HG02840 (cell line): Measurements from ENCODE around the gene MTCL1.

Experiments used
- ATAC-seq: cut with Tn5 transposase; IDR thresholded peaks from one replicate; pipeline ENCODE4 v1.9.1; 2021; ENCODE audit warnings: mild to moderate bottlenecking, moderate library complexity, moderate number of reproducible peaks; ENCODE audit not compliant: unreplicated experiment, low FRiP score

Gene MTCL1

DNA sequence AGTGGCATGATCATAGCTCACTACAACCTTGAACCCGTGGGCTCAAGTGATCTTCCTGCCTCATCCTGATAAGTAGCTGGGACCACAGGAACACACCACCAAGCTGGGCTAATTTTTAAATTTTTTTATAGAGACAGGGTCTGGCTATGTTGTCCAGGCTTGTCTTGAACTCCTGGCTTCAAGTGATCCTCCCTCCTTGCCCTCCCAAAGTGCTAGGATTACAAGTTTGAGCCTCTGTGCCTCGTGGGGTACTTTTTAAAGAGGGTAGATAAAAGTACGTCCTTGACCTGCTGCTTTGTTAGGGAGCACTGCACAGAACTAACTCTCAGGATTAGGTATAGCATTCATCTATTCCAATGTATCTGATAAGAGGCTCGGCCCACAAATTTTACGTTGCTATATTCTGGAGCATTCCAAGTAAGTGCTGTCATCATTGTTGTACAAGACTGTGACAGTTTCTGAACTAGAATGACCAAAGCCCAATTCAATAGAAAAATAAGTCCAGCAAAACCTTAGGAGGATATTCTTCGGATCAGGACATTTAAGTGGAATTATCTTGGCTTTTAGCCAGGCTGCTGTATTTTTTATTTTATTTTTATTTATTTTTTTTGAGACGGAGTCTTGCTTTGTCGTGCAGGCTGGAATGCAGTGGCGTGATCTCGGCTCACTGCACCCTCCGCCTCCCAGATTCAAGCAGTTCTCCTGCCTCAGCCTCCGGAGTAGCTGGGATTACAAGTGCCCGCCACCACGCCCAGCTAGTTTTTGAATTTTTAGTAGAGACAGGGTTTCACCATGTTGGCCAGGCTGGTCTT, 4.1 kb downstream of the MTCL1 start:
- ATAC-seq, result no peak

DNA sequence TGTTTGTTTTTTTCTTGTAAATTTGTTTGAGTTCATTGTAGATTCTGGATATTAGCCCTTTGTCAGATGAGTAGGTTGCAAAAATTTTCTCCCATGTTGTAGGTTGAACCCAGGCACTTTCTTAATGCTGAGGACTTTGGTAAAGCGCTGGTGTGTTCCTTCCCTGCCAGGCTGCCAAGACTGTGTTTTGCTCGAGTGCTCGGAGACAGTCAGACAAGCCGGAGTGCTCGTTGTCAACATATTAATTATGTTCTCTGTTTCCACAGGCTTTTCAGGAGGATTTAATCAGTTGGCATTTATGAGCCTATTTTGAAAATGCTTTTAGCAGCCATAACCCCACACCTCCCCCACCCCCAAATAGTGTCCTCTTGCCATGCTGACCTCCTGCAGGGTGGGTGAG, 6.4 kb downstream of the MTCL1 start:
- no peak for ATAC-seq

- ATAC-seq, result no peak
Measured at GRCh38 chr18:8713691-8714090, 8.3 kb downstream of the MTCL1 start.

DNA sequence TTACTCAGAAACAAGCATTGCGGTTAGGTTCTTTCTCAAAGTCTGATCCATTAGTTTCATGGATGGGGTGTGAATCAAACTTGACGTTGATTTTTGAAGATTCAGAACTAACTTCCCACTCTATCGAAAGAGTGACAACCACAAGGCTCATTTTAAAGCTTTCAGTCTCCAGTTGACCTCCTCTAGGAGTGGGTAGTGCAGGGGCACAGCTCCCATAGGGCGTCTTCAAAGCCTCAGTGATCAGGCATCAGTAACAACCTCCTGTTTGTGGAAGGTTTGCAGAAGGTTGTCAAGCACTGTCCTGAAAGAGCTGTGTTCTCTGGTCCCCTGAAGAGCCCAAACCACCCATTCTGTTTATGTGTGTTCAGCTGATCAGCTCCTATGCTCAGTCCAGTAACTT, 10.2 kb downstream of the MTCL1 start:
- ATAC-seq, result no peak

DNA sequence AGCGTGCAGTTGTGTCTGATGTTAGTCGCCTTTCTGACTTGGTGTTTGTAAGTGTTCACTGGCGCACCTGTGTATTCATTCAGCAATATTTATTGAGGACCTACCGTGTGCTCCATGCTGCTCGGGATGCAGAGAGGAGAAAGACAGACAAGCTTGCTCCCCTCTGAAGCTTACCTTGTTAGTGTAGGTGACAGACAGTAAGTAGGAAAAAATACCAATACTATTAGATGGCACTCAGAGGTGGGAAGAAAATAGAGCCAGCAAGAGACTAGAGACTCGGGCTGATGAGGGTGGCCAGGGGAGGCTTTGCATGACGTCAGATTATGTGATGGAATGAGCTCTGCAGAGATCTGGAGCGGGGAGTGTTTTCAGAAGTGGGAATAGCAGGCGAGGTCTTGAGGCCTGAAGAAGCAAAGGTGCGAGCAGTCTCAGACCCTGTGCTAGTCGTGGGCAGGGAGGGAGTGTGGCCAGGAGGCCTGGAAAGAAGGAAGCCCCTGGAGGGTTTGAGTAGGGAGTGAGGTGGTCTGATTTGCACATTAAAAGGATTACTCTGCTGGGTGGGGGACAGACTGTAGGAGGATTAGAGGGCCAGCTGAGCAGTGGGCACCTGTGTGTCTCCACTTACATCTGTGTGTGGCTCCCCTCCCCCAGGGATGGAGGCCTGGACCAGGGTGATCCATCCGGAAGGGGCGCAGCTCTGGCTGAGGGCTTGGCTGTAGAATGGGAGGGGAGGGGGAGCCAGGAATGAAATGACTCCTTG, 11.8 kb downstream of the MTCL1 start:
- ATAC-seq, result no peak

- ATAC-seq, result no peak
Measured at GRCh38 chr18:8718401-8718913, 13.1 kb downstream of the MTCL1 start.

DNA sequence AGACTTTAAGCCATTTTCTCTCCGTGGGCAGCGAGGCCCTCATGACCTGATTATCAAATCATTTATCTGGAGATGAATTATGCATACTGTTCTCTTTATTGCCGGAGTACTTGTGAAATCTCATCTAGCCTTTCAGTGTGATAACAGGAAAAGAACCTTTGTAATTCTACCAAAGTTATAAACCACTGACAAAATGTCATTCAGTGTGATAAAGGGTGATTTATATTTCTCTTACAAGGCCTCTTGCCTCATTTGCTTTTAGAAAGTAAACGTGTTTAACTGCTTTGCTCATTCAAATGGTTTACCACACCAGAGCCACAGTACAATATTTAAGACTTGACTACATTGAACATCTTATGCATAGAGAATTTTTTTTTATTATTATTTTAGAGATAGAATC, 13.8 kb downstream of the MTCL1 start:
- ATAC-seq, result no peak

DNA sequence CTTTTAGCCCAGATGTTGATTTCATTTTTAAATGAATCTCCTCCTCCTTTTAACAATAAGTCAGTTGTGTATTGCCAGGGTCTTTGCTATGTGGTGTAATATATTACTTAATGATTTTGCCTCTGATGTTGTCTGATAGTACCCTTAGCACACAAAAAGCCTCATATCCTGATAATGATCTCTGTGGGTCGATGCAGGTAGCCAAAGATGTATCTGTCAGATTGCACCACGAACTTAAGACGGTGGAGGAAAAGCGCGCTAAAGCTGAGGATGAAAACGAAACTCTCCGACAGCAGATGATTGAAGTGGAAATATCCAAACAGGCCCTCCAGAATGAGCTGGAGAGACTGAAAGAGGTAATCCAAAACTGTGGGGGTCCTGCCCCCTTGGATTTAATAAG, 14.8 kb downstream of the MTCL1 start:
- no peak for ATAC-seq

- ATAC-seq, result no peak
Measured at GRCh38 chr18:8721094-8721669, 15.8 kb downstream of the MTCL1 start.

- ATAC-seq, result no peak
Measured at GRCh38 chr18:8721716-8722115, 16.4 kb downstream of the MTCL1 start.

DNA sequence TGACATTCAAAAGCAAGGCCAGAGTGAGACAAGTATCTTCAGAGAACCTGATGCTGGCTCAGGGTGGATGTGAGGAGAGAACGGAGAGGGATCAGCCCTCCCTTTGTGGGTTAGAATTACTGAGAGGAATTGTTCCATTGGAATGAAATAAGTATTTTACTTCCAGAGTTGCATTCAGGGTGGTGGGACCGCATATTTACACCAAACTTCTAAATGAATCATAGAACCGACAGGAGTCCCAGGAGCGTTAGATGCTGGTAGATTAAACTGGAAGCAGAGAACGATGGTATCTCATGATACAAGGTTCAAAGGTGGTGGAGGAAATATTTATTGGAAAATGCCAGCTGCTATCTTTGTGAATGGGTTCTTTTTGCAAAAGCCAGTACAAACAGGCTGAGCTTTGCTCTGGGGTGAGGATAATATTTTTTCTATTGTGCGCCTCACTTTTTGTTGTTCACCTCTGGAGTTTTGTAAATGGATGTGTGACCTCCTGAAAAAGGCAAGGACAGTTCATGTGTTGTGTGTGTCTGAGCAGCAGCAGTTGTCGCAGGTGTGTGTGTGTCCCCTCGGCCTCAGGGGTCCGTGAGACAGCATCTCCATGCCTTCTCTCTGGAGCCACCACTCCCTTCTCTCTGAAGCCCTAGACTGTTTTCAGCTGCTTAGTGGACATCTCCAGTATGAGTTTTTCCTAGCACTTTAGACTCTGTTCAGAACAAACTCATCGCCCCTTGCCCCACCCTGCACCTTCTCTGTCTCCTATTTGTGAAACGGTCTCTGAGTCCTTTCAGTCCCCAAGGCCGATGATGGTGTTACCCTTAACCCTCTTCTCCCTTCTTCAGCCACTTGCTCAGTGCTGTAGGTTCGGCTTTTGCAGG, 17.8 kb downstream of the MTCL1 start:
- no peak for ATAC-seq

- no peak for ATAC-seq
Measured at GRCh38 chr18:8724452-8724851, 19.1 kb downstream of the MTCL1 start.

DNA sequence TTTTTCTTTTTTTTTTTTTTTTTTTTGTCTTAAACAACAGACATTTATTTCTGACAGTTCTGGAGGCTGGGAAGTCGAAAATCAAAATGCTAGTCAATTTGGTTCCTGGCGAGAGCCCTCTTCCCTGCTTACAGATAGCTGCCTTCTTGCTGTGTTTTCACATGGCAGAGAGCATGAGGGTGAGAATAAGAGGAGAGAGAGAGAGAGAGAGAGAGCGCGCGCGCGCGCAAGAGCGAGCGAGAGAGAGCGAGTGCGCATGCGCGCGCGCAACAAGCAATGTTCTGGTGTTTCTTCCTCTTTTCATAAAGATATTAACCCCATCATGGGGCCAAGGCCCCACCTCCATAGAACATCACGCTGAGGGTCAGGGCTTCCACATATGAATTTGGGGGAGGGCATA, 20.9 kb downstream of the MTCL1 start:
- ATAC-seq, result no peak

DNA sequence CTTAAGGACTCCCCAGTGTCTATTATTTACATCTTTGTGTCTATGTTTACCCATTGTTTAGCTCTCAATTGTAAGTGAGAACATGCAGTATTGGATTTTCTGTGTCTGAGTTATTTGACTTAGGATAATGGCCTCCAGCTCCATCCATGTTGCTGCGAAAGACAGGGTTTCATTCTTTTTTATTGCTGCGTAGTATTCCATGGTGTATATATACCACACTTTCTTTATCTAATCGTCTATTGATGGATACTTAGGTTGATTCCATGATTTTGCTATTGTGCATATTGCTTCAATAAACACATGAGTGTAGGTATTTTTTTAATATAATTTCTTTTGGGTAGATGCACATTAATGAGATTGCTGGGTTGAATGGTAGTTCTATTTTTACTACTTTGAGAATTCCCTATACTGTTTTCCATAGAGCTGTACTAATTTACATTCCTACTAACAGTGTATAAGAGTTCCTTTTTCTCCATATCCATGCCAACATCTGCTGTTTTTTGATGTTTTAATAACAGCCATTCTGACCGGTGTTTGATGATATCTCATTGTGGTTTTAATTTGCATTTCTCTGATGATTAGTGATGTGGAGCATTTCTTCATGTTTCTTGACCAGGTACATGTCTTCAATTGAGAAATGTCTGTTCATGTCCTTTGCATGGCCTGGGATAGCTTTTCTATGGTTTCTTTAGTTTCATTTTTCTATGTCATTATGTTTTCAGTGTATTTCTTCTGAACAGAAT, 21.8 kb downstream of the MTCL1 start:
- ATAC-seq, result no peak

- ATAC-seq, result no peak
Measured at GRCh38 chr18:8730080-8730827, 24.9 kb downstream of the MTCL1 start.

DNA sequence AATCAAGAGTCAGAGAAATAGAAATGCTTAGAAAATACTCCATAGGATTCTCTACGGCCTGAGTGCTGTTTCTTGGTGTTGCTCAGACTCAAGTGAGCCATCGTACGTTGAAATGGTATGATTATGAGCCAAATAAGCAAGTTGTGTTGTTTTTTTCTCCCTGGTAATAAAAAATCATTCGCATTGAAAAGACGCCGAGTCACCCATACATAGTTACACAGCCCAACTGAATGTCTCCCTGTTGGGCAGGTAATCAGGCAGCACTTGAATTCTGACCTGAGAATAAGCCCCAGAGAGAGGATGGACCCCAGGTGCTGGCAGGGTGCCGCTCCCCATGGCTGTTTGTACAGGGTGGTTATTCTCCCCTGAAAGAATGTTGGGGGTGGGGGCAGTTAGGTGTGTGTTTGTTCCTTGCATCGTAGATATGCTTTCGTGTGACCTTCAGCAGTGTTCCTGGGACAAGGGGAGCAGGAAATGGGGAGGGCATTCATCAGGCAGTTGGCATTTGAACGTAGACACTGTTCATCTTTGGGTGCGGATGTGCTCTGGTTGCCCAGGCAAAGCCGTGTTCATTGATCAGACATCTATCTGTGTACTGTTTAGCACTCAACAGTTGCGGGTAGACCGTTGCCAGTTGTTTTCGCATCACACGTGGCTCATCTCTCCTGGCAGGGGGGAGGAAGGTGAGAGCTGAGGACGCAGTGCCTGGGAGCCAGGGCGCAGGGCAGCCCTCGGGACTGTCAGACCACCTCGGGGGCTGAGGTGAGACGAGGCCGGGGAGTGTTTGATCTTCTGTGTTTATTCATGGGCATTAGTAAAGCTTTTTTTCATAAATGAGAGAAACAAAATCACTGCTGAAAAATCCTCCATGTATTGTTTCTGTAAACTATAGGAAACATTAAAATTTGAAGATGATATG, 27.3 kb downstream of the MTCL1 start:
- ATAC-seq, result no peak

DNA sequence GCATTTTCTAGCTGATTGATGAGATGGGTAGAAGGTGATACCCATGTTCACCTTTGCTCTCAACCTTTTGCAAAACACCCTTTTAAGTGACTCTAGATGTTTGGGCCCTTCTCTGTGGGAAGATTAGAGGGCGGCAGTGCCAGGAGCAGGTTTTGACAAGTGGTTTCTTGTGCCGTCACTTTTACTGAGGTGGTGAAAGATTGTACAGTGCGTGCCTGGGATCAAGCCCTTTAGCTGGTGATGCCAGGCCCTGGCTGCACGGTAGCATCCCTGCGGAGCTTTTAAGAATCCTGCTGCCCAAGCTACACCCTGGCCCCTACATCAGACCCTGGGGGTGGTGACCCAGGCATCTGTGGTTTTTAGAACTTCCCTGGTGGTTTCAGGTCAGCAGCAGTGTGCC, 29.1 kb downstream of the MTCL1 start:
- no peak for ATAC-seq

- no peak for ATAC-seq
Measured at GRCh38 chr18:8735274-8735673, 29.9 kb downstream of the MTCL1 start.
